LNCAP (cell line): ENCODE measurements around the gene SLC39A9.

ENCODE experiments used
- TF ChIP-seq, protein P1 (sequence below): fragments of 450-650 bp; IDR thresholded peaks from 2 replicates; pipeline ENCODE4 v1.5.1; 2017; ENCODE audit warnings: mild to moderate bottlenecking

Gene SLC39A9

GRCh38 chr14:69373104-69373503, 25.4 kb upstream of the SLC39A9 start:
- TF ChIP-seq, protein P1, sequence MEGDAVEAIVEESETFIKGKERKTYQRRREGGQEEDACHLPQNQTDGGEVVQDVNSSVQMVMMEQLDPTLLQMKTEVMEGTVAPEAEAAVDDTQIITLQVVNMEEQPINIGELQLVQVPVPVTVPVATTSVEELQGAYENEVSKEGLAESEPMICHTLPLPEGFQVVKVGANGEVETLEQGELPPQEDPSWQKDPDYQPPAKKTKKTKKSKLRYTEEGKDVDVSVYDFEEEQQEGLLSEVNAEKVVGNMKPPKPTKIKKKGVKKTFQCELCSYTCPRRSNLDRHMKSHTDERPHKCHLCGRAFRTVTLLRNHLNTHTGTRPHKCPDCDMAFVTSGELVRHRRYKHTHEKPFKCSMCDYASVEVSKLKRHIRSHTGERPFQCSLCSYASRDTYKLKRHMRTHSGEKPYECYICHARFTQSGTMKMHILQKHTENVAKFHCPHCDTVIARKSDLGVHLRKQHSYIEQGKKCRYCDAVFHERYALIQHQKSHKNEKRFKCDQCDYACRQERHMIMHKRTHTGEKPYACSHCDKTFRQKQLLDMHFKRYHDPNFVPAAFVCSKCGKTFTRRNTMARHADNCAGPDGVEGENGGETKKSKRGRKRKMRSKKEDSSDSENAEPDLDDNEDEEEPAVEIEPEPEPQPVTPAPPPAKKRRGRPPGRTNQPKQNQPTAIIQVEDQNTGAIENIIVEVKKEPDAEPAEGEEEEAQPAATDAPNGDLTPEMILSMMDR = no peak

GRCh38 chr14:69374235-69374634, 24.3 kb upstream of the SLC39A9 start:
- TF ChIP-seq, protein P1 = no peak

DNA sequence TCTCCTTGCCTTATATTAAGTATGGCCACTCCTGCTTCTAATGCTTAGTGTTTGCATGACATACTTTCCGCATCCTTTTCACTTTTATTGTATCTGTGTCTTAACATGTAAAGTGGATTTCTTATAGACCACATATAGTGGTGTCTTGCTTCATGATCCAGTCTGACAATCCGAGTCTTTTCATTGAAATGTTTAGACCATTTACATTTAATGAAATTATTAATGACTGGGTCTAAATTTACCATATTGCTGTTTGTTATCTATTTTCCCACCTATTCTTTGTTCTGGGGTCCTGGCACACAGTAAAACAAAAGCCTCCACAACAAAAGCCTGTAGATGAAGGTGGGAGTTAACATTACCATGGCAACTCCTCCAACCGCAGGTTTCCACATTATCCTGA, 23.3 kb upstream of the SLC39A9 start:
- TF ChIP-seq, protein P1 = no peak

DNA sequence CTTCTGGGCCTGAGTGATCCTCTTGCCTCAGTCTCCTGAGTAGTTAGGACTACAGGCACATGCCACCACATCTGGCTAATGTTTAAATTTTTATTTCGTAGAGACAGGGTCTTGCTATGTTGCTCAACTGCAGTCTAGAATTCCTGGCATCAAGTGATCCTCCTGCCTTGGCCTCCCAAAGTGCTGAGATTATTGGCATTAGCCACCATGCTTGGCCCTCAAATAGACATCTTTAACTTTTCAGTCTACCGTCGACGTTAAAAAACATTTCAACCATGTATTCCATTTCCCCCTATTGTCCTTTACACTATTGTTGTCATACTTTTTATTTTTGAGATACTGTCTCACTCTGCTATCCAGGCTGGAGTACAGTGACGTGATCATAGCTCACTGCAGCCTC, 22.8 kb upstream of the SLC39A9 start:
- TF ChIP-seq, protein P1 = no peak

DNA sequence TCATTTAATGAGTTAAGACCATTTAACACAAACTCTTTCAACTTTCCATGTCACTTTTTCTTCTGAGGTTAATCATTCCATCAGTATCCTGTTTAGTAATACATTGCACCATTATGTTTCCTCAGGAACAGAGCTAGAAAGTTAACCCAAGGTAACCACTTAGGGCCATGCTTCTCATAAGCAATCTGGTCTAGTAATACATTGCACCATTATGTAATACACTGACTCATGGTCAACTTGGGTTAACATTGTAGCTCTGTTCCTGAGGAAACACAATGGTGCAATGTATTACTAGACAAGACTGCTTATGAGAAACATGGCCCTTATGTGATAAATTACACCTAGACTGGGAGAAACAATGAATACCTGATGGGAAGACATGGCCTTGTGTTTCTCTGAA, 22.1 kb upstream of the SLC39A9 start:
- TF ChIP-seq, protein P1 = no peak

DNA sequence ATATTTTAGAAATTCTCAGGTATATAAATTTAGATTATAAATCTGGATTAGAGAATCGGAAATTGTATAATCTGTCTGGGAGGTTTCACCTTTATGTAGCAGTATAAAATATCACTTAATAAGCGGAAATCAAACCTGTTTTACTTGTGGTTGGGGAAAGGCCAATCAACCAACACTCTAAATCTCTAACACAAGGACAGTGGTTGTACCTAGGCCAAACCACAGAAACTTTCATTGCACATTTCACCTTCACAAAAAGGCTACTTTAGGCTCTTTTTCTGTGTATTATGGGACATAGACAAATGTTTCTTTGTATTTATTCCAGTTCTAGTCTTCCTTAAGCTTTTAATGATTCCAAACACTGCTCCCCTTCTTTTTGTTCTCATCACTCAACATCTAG, 20.2 kb upstream of the SLC39A9 start:
- TF ChIP-seq, protein P1 = no peak

DNA sequence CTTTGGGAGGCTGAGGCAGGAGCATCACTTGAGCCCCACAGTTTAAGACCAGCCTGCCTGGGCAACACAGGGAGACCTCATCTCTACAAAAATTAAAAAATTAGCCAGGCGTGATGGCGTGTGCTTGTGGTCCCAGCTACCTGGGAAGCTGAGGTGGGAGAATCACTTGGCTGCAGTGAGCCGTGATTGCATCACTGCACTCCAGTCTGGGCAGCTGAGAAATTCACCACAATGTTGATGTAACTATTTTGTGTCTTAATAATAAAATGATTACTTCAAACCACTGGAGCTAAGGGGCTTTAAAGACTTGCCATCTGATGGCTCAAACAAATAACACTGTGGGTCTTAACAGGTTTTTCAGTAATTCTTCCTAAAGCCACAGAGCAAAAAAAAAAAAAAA, 11.2 kb upstream of the SLC39A9 start:
- TF ChIP-seq, protein P1 = no peak

GRCh38 chr14:69392481-69392880, 6.0 kb upstream of the SLC39A9 start:
- TF ChIP-seq, protein P1 = no peak
